Measurements from ENCODE around the gene GOT1.

- TF ChIP-seq CTCF (IDR thresholded peaks at IDR 0.05) (peak in 1 of 4 experiments; percentile 13), POLR2A (IDR thresholded peaks at IDR 0.05) (no peak)
Observed at GRCh38 chr10:99370993-99371392, 59.4 kb downstream of the GOT1 start.

Data from uterus (tissue), 2 donors.